ENCODE measurements around the gene CLCA4.

- TF ChIP-seq FOXJ3 (CRISPR knock-in tag; IDR thresholded peaks at IDR 0.05; ENCODE audit: borderline replicate concordance) = no peak
- no peak for TF ChIP-seq MAX (CRISPR knock-in tag; IDR thresholded peaks at IDR 0.05)
- no peak for TF ChIP-seq SOX15 (CRISPR knock-in tag; IDR thresholded peaks at IDR 0.05)
Observed at GRCh38 chr1:86594284-86594770, 47.4 kb downstream of the CLCA4 start.

Measured in WTC11 (cell line).